Activated naive CD4-positive, alpha-beta T cell treated with anti-CD3 and anti-CD28 coated beads, Interleukin-2, amount 50 U/mL, for 72 hours (primary cell): ENCODE measurements around the gene TMPRSS15. TPM values are rescaled to one million over a fixed set of nuclear protein-coding genes. Genes with fewer than 3 reads are reported as not detected.

Experiments used
- total RNA-seq, 2 donors: library from RNA; stranded (reverse); gene quantifications; one replicate each; pipeline ENCODE4 v1.2.3, GENCODE V29; 2022

The TMPRSS15 gene
- total RNA-seq, 2 donors from 2014 or later: not detected

Other genes with a start within 250 kb of the TMPRSS15 start
- gene CHODL, start 159.0 kb downstream of the TMPRSS15 start, total RNA-seq: not detected